ENCODE measurements around the gene ZKSCAN2. TPM values are rescaled to one million over a fixed set of nuclear protein-coding genes. Genes with fewer than 3 reads are reported as not detected.

Gene ZKSCAN2
- total RNA-seq, 3 donors from 2014 or later = 3.9 to 5.0 (median 4.6) TPM

DNA sequence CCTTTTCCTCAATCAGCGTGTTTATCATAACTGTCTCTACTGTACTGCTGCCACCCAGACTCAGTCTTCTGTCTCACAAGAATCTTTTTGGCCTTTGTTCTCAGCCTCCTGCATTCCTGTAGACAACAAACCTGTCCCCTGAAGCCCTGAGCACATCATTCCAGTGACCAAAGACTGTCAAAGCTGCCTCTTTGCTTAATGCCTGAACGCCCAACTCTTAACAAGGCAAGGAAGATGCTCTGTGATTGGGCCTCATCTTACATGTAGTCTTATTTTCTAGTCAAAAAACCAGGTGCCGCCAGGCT is 70.2 kb downstream of the ZKSCAN2 start:
- no peak overlapping the region for H3K4me3 ChIP-seq

More for the DNA sequence above, 70.2 kb downstream of the ZKSCAN2 start:
- no peak for DNase-seq (ENCODE audit: low spot score in 2 of 2)
- H3K27me3 ChIP-seq = no peaks in the 10 kb centered on the region
- TF ChIP-seq POLR2AphosphoS5 (IDR thresholded peaks at IDR 0.05) (no peak), POLR2A (IDR thresholded peaks at IDR 0.05) (no peak)
- TF ChIP-seq, protein P1, sequence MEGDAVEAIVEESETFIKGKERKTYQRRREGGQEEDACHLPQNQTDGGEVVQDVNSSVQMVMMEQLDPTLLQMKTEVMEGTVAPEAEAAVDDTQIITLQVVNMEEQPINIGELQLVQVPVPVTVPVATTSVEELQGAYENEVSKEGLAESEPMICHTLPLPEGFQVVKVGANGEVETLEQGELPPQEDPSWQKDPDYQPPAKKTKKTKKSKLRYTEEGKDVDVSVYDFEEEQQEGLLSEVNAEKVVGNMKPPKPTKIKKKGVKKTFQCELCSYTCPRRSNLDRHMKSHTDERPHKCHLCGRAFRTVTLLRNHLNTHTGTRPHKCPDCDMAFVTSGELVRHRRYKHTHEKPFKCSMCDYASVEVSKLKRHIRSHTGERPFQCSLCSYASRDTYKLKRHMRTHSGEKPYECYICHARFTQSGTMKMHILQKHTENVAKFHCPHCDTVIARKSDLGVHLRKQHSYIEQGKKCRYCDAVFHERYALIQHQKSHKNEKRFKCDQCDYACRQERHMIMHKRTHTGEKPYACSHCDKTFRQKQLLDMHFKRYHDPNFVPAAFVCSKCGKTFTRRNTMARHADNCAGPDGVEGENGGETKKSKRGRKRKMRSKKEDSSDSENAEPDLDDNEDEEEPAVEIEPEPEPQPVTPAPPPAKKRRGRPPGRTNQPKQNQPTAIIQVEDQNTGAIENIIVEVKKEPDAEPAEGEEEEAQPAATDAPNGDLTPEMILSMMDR (IDR thresholded peaks at IDR 0.05) = no peak
- no peaks in the 10 kb centered on the region for H3K4me1 ChIP-seq
- no peaks in the 10 kb centered on the region for H3K36me3 ChIP-seq
- intact Hi-C loops (cut with DNase I; ENCODE audit: low total_unique reads) = no loop called here
- no peaks in the 10 kb centered on the region for H3K9me3 ChIP-seq
- H3K27ac ChIP-seq = no peak overlapping the region

Other genes starting within 250 kb of the ZKSCAN2 start
- gene ARHGAP17, start 242.5 kb downstream of the ZKSCAN2 start, total RNA-seq = 10 to 100 TPM; 40.8 to 43.6 (median 43.6) TPM
- 10 to 100 TPM; 26.9 to 38.3 (median 30.4) TPM for gene LCMT1, start 146.1 kb downstream of the ZKSCAN2 start, total RNA-seq
- gene AQP8, start 40.9 kb downstream of the ZKSCAN2 start, total RNA-seq = 1 to 10 TPM in 1 of 3 donors, not detected in 2; 2.9 TPM

All from breast epithelium (tissue), 4 donors.